HG03280 (cell line): ENCODE results near the gene CPA5.
"Not testable (repeated sequence)": the region's sequence is repeated elsewhere in the genome, so short reads cannot be mapped to it uniquely, and the experiment has no call there.

Source experiments
- ATAC-seq: cut with Tn5 transposase; IDR thresholded peaks from one replicate; pipeline ENCODE4 v1.9.1; 2021; ENCODE audit warnings: mild to moderate bottlenecking, moderate library complexity; ENCODE audit not compliant: unreplicated experiment

CPA5 gene

DNA sequence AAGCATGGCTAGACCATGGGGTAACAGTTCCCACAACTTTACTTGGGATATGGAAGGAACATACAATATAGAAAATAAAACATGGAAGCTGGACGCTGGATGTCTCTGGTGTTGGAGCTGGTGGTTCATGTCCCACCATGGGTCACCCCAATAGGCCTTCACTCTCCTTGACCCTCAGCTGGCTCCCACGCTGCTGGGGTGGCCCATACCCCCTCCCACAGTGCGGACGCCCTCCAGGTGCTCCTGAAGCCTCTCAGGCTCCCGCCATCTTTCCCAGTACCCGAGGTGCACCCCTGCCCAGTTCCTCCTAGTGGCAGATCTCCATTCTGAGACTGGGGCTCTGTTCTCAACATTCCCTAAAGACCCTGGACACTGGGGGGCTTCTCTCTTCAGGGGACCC is 29.9 kb downstream of the CPA5 start:
- no peak for ATAC-seq

DNA sequence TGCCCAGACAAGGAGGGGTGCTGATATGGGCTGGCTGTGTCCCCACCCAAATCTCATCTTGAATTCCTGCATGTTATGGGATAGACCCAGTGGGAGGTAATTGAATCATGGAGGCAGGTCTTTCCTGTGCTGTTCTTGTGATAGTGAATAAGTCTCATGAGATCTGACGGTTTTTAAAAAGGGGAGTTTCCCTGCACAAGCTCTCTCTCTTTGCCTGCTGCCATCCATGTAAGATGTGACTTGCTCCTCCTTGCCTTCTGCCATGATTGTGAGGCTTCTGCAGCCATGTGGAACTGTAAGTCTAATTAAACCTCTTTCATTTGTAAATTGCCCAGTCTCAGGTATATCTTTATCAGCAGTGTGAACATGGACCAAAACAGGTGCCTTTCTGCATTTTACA is 31.8 kb downstream of the CPA5 start:
- not testable (repeated sequence) for ATAC-seq

DNA sequence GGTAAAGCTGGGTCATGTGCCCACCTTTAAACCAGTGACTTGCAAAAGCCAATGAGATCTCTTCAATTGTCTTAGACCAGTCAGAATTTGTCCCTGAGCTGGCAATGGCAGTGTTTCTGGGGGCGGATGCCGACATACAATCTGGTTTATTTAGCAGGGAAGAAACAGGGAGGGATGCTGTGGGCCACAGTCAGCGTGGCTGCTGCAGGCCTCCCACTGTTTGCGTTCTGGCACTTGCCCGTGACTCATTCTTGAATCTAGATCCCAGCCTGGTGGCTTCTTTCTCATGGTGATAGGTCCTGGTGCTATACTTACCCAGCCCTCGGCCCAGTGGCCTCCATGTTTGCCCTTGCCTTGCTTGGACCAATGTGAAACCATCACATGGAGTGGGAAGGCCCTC is 32.6 kb downstream of the CPA5 start:
- no peak for ATAC-seq

DNA sequence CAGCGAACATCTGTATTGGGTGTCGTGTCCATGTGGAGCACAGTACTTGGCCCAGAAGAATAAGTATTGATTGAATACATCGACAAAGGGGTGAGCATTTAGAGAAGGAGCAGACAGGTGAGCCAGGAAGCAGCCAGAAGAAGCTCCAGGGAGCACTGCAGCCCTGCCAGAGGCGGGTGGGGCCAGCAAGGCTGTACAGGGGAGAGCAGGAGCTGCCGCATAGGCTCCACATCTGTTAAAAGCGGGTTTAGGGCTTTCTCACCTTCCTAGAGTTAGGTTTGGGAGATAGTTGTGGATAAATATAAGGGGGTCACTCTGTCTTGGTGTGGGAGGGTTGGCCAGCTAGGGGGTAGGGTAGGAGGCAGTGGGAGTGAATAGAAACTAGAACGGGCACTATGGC is 34.4 kb downstream of the CPA5 start:
- ATAC-seq = no peak

DNA sequence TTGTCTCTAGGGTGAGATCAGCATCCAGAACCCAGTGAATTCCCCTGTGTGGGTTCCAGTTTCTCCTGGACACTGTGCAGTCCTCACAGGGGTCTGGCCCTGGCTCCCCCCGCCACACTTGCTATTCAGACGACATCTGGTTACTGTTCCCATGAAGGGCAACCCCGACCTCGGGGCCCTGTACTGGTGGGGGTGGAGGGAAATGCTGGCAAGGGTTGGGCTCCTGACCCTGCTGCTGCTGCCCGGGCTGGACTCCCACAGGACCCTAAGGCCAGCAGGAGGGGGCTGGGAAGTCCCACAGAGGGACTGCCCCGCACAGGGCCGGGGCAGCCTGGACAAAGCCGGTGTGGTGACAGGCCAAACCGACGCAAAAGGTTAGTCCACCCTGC is 34.9 kb downstream of the CPA5 start:
- ATAC-seq = no peak

DNA sequence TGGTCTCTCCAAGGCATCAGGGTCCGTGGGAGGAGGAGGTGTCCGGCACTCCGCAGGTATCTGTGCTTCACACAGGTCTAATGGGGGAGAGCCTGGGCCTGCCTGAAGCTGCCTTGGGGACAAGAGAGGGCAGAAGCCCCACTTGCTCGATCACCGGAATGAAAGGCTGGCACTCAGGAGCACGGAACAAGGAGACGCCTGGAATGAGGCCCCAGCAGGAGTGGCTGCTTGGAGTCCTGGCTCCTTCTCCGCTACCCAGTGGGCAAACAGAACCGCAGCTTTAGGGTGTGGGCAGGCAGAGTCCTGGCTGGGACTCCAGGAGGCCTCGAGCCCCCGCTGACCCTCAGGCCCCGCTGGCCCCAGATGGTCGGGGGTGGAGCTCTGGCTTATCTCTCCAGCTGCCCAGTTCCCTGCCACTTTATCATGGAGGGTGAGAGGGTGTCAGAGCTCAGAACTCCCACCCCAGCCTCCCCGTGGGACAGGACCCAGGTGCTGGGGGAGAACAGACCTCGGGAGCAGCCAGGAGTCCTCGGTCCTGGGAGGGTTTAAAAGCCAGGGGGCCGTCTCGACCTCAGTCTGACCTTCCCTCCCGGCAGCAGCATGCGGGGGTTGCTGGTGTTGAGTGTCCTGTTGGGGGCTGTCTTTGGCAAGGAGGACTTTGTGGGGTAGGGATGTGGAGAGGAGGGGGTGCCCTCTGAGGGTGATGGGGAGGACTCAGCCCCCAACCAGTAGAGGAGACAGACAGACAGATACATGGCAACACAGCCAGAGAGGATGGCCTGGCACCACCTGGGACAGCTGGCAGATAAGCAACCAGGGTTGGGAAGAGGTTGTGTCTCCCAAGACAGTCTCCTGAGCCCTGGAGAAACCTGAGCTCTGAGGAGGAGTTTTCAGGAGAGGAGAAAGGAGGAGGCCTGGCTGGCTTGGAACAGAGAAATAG is 35.6 kb downstream of the CPA5 start, which contains the start of gene CPA1:
CPA1 (plus strand) TSS at position 574 of the 940 bp plus-strand sequence; CDS start at position 601, 27 bp downstream.
- ATAC-seq = no peak

DNA sequence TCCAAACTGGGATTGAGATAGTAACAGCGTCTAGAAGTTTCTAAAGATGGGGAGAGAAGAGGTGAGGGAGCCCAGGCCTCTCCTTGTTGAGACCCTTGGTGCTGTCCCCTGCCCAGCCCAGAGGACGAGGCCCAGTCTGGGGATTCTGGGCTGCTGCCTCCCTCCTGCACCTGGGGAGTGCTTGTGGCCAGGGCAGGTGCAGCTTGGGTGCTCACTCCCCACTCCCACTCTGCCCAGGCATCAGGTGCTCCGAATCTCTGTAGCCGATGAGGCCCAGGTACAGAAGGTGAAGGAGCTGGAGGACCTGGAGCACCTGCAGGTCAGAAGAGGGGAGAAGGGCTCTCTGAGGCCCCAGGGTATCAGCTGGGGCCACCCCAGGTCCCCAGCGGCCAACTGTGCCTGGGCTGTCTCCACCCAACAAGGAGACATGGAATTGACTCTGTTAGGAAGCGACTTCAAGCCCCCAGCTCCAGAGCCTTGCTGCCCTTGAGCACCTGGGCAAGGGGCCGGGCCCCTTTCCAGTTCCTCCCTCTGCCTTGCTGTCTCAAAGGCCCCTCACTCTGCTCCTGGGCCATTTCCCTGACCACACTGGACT is 36.3 kb downstream of the CPA5 start:
- no peak for ATAC-seq

DNA sequence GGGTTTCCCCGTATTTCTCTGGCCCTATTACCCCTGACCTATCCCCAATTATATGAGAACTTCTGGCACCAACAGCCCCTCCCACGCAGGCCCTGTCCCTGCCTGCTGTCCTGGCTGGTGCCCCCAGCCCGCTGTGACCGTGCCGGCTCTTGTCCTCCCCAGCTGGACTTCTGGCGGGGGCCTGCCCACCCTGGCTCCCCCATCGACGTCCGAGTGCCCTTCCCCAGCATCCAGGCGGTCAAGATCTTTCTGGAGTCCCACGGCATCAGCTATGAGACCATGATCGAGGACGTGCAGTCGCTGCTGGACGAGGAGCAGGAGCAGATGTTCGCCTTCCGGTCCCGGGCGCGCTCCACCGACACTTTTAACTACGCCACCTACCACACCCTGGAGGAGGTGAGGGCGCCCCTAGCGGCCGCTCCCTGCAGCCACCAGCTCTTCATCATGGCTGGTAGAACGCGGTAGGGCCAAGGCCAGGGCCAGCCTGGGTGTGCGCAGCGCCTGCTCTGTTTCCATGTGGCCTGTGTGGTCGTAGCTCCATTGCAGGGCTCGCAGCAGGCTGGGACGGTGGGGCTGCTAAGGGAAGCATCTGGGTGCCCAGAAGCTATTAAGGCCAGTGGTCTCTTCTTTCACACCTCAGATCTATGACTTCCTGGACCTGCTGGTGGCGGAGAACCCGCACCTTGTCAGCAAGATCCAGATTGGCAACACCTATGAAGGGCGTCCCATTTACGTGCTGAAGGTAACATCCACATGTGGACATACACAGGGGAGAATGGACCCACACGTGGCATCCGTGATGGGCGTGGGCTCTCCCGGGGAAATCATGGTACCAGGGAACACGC is 37.1 kb downstream of the CPA5 start:
- no peak for ATAC-seq

DNA sequence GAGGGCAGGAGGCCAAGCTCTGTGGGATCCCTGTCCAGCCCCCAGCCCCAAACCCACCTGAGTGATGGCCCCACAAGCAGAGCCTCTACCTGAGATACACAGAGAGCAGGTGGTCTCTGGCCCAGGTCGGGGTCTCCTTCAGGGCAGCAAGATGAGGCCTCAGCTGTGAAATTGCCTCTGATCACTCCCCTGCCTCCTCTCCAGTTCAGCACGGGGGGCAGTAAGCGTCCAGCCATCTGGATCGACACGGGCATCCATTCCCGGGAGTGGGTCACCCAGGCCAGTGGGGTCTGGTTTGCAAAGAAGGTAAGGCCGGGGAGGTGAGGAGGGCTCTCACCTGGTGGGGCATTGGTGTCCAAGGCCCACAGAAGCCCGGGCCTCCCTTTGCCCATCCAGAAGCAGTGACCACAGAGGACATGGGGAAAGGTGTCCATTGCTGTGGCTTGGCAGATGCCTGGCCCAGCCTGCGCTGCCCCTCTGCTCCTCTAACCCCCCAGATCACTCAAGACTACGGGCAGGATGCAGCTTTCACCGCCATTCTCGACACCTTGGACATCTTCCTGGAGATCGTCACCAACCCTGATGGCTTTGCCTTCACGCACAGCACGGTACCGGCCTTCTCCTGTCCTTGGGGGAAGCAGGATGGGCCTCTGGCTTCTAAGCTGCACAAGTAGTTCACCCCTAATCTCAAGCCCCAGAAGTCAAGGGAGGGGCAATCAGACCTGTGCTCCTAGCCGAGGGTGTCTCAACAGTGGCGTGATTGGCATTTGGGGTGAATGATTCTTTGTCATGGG is 38.8 kb downstream of the CPA5 start:
- no peak for ATAC-seq

DNA sequence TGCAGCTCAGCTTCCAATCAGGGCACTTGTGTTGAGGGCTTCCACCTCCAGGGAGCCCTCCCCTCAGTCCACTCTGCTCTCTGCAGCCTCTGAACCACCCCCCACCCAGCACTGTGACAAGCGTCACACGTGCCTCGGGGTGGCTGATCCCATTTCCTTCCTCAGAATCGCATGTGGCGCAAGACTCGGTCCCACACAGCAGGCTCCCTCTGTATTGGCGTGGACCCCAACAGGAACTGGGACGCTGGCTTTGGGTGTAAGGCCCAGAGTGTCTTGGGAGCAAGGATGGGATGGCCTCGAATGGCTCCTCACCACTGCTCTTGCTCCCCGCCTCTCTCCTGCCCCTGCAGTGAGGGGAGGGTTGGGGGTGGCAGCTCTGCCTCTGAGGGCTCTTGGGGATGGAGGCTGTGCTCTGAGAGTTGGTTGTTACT is 39.8 kb downstream of the CPA5 start:
- no peak for ATAC-seq

DNA sequence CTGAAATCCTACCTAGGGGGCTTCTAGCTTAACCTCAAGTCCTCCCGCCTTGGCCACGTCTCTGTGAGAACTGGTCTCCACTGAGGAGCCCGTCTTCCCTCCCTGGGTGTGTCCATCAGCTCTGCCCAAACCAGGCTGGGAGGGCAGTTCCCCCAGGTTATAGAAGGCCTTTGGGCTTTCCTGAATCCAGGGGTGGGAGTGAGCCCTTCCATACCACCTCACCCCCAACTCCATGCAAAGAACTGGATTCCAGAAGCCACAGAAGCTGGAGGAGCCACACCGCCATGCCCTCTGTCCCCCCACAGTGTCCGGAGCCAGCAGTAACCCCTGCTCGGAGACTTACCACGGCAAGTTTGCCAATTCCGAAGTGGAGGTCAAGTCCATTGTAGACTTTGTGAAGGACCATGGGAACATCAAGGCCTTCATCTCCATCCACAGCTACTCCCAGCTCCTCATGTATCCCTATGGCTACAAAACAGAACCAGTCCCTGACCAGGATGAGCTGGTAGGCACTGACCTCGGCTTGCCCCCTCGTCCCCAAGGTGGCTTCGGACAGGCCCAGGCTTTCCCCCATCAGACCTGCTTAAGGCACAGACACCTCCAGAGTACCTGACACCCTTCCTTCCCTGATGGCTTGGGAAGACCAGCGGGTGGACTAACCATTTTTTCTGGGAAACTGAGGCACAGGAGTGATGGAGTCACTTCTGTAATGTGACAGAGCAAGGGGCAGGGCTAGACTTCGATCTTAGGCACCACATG is 40.4 kb downstream of the CPA5 start:
- ATAC-seq = no peak

DNA sequence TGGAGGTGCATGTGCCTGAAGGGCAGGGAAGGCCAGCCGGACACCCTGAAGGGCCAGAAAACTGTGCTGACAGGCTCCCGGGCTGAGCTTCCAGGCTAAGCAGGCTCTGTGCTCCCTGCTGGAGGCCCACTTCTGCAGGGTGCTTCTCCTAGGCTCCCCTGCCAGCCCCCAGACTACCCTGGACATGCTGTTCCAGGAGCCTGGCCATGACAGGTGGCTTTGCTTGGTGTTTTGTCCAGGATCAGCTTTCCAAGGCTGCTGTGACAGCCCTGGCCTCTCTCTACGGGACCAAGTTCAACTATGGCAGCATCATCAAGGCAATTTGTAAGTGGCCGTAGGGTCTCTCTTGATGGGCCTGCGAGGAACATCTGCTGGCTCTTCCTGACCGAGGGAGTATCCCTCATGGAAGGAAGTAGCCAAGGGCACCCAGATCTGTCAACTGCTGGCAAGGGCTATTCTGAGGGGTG is 41.0 kb downstream of the CPA5 start:
- no peak for ATAC-seq

DNA sequence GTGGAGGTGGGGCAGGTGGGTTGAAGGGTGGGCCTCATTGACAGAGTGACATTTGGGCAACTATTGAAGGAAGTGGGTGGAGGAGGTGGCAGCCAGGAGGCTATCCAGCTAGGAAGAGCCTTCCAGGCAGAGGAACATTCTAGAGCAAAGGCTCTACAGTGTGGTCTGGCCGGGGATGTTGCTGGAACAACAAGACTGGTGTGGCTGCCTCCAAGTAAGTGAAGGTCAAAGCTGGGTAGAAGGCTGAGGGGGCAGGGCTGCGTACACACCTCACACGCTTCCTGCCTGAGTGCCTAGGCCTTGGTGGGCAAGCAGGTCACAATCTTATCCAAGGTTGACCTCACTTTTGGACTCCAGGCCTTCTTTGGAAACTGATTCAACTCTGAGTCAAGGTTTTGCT is 42.3 kb downstream of the CPA5 start:
- no peak for ATAC-seq

DNA sequence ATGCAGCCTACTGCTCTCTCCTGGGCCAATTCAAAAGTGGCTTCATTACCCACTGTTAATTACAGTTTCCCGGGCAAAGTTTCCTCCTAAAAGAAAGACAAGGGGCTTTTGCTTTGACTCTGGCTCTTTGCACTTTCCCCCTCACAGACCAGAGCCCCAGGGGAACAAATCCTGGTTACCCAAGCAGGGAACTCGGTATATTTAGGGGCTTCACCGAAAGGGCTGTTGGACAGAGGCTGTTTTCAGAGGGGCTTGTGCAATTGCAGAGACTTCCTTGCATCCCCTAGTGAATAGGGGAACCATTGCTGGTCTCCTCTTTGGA is 42.7 kb downstream of the CPA5 start:
- ATAC-seq = no peak

DNA sequence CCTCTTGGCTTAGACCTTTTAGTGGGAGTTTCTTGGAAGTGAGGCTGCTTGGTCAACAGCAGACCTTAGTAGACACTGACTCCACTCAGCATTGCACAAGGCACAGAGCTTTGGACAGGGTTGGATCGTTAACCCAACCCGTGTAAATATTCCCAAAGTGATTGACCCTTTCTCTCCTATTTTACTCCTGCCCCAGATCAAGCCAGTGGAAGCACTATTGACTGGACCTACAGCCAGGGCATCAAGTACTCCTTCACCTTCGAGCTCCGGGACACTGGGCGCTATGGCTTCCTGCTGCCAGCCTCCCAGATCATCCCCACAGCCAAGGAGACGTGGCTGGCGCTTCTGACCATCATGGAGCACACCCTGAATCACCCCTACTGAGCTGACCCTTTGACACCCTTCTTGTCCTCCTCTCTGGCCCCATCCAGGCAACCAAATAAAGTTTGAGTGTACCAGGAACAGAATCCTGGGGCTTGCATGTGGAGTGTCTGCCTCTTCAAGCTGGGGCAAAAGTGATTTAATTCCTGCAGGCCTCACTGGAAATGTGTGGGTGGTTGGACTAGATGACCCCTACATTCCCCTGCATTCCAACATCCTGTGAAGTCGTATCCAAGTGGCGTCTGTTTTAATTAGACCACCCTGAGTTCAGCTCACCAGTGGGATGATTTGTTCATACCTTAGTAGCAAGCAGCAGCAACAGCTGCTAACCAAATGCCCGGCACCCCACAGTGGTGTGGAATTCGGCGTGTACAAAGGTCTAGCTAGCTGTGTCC is 43.2 kb downstream of the CPA5 start:
- ATAC-seq = no peak

DNA sequence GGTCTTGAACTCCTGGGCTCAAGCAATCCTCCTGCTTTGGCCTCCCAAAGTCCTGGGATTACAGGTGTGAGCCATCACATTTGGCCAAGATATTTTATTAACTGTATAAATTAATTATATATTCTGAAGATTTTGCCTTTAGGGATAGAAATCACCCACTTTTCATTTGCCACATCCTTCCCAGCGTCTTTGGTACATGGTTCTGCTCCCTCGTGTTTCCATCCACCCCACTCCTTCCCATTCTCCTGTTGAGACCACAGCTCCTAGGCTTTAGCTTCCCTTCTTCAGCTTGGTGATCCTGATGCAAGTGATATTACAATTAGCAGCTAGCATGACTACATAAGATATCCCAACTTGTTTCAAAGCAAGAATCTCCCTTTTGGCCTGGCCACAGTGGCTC is 44.1 kb downstream of the CPA5 start:
- no peak for ATAC-seq

DNA sequence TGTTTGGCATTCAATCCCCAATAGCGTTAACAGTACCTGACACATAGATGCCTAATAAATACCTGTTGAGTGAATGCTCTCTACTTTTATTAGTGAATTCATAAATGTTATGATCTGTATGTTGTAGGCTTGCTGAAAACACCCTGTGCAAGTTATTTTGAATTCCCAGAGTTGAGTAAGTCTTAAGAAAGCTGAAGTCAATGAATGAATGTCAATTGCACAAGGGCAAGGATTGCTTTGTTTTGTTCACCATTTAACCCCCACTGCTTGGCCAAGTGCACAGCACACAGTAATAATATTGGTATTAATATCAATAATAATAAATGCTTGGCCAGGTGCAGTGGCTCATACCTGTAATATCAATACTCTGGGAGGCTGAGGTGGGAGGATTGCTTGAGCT is 45.9 kb downstream of the CPA5 start:
- no peak for ATAC-seq

DNA sequence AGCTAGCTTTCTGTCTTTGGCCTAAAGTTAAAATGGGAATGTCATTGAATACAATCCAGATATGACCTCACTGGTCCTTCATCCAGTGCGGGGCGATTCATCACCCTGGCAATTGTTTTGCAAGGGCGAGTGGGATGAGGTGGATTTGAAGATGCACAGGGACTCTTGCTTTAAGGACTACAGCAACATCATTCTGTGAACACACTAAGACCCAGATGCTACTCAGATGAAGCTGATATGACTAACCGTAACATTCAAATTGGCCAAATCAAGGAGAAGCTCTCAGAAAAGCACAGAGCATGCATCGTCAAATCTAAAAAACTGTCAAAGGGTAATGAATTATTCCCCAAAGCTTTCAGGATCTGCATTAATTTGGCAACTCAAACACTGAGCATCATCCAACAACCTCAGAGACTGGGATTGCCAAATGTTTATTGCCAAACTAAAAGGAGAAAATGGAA is 48.5 kb downstream of the CPA5 start:
- no peak for ATAC-seq

DNA sequence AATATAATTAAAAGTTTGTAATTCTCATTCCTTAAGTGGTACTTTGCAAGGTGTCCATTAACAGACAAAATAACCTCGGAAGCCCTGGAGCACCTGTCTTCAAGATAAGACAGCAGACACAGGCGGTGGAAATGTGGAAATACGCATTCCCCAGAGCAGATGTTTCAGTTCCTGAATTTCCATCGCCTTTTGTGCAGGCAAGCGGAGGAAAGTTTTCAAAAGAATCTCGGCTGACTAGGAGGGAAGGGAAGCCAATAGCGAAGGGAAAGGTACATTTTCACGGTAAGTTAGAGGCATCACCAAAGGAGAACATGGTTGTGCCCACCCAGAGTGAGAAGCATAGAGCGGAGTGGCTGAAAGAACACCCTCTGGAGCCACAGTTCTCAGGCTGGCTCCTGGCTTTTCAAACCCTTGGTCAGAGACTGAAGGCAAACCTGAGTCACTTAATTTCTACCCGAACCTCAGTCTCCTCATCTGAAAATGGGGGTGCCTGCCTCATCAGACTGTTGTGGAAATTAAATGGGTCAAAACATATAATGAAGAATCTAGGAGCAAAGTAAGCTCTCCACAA is 49.3 kb downstream of the CPA5 start:
- no peak for ATAC-seq
